ENCODE data around the gene RNF114.
A peak's percentile ranks its signal among the peaks of the same experiment; 100 is the strongest.
"Not testable (repeated sequence)": the region's sequence is repeated elsewhere in the genome, so short reads cannot be mapped to it uniquely, and the experiment has no call there.

RNF114 gene

GRCh38 chr20:49965781-49966305, 29.6 kb downstream of the RNF114 start:
- DNase-seq, result no peak

GRCh38 chr20:49966861-49967260, 30.7 kb downstream of the RNF114 start:
- DNase-seq, result no peak

- no peak for DNase-seq
These were observed 33.0 kb downstream of the RNF114 start for GRCh38 chr20:49969234-49969633.

GRCh38 chr20:49969946-49970345, 33.7 kb downstream of the RNF114 start:
- DNase-seq, result no peak

- no peak for DNase-seq
These were observed 34.3 kb downstream of the RNF114 start for GRCh38 chr20:49970498-49970897.

GRCh38 chr20:49973981-49974380, 37.8 kb downstream of the RNF114 start:
- DNase-seq, result no peak

GRCh38 chr20:49976542-49976941, 40.3 kb downstream of the RNF114 start:
- DNase-seq, result no peak

GRCh38 chr20:49977740-49978139, 41.5 kb downstream of the RNF114 start:
- not testable (repeated sequence) for DNase-seq

- no peak for DNase-seq
These were observed 42.5 kb downstream of the RNF114 start for GRCh38 chr20:49978685-49979029.

GRCh38 chr20:49979030-49979832, 43.0 kb downstream of the RNF114 start:
- DNase-seq, result peak; percentile 70

GRCh38 chr20:49980140-49981008, 44.2 kb downstream of the RNF114 start:
- no peak for DNase-seq

- no peak for DNase-seq
These were observed 45.2 kb downstream of the RNF114 start for GRCh38 chr20:49981218-49982071.

GRCh38 chr20:49982072-49982345, 45.8 kb downstream of the RNF114 start:
- DNase-seq, result no peak

GRCh38 chr20:49982346-49983122, 46.3 kb downstream of the RNF114 start, which contains the start of gene SNAI1:
Gene SNAI1 (plus strand): TSS chr20:49982980. CDS start chr20:49983060, 80 bp downstream.
- peak; percentile 82 for DNase-seq

GRCh38 chr20:49983123-49983847, 47.1 kb downstream of the RNF114 start:
- no peak for DNase-seq

GRCh38 chr20:49983848-49984408, 47.7 kb downstream of the RNF114 start:
- DNase-seq, result no peak

GRCh38 chr20:49984426-49985153, 48.4 kb downstream of the RNF114 start:
- DNase-seq, result no peak

- DNase-seq, result no peak
These were observed 49.0 kb downstream of the RNF114 start for GRCh38 chr20:49985157-49985556.

- DNase-seq, result no peak
These were observed 49.4 kb downstream of the RNF114 start for GRCh38 chr20:49985617-49986016.

- no peak for DNase-seq
These were observed 49.9 kb downstream of the RNF114 start for GRCh38 chr20:49986049-49986448.
